HG02642 (cell line): ENCODE measurements around the gene TMEM255A.

ENCODE experiments used
- ATAC-seq: cut with Tn5 transposase; IDR thresholded peaks from one replicate; pipeline ENCODE4 v1.9.1; 2021; ENCODE audit warnings: mild to moderate bottlenecking; ENCODE audit not compliant: unreplicated experiment, poor library complexity

Gene TMEM255A

DNA sequence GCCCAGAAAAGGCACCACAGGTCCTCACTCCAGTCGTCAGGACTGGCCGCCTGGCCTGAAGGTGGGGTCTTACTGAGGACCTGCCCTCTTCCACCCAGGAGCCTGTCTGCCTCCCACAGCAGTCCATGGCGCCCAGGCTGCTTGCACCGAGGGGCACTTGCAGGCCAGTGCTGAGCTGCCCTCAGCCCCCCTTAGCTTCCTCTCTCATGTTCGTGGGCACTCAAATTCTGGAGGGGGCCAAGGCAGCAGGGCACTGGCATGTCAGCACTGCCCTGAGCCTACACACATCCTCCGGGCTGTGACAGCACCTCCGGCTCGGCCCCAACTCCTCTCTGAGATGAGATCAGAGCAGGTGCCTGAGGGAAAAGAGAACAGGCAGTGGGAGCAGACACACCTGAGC is 87.9 kb downstream of the TMEM255A start:
- no peak for ATAC-seq

- ATAC-seq, result peak; percentile 46
Observed at GRCh38 chrX:120213438-120214265, 97.6 kb downstream of the TMEM255A start.
